HUES6 (cell line): Measurements from ENCODE around the gene EPHA1.

Experiments used
- H3K27ac ChIP-seq: 2 replicates; pipeline ENCODE4 v1.7.0; 2013; ENCODE audit warnings: low read depth, mild to moderate bottlenecking, low read length, inconsistent platforms
- H3K27me3 ChIP-seq: 2 replicates; pipeline ENCODE4 v1.6.1; 2013; ENCODE audit warnings: low read length; ENCODE audit not compliant: control insufficient read depth, insufficient read depth
- H3K36me3 ChIP-seq: 2 replicates; pipeline ENCODE4 v1.6.1; 2013; ENCODE audit warnings: low read length; ENCODE audit not compliant: control insufficient read depth, insufficient read depth
- H3K4me1 ChIP-seq: 2 replicates; pipeline ENCODE4 v1.6.1; 2013; ENCODE audit warnings: low read length; ENCODE audit not compliant: control insufficient read depth, insufficient read depth
- H3K4me3 ChIP-seq: 2 replicates; pipeline ENCODE4 v1.5.1; 2013; ENCODE audit warnings: low read depth, low read length
- H3K9ac ChIP-seq: one replicate; pipeline ENCODE4 v1.6.1; 2013; ENCODE audit warnings: mild to moderate bottlenecking, low read length
- H3K9me3 ChIP-seq: 2 replicates; pipeline ENCODE4 v1.6.1; 2013; ENCODE audit warnings: low read depth, low read length; ENCODE audit not compliant: control insufficient read depth, insufficient read depth

Gene EPHA1

DNA sequence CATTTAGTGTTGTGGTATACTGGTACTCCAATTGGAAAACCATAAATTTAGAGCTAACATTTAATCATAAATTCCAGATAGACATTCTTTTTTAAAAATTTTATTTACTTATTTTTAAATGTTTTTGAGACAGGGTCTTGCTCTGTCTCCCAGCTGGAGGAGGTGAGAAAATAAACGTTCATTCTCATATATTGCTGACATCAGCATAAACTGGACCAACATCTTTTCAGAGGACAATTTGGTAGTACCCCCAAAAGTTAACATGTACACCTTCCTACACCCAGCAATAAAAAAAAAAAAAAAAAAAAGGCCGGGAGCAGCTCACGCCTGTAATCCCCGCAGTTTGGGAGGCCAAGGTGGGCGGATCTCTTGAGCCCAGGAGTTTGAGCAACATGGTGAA lies 39.8 kb upstream of the EPHA1 start:
- Histone ChIP-seq H3K4me1 (peaks cover 8% of the 10 kb centered on the region), H3K9me3 (no peaks in the 10 kb centered on the region), H3K9ac (no peak overlapping the region), H3K27ac (no peak overlapping the region), H3K27me3 (no peaks in the 10 kb centered on the region), H3K36me3 (no peaks in the 10 kb centered on the region), H3K4me3 (no peak overlapping the region)

DNA sequence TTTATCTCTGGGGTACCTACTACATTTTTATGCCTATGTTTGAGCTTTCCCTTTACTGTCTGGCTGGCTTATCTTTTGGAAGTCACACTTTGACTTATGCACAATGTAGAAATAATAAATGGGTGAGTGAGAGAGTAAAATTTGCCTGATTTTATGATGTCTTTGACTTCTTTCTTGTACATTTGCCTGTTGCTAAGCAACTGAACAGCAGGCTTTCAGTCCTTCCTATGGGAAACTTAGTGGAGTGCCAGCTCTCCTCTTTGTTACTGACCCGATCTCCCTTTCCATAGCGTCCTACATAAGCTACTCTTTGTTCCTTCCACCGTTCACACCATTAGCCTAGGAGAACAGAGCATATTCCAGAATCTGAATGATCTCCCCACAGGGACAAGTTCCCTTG lies 38.8 kb upstream of the EPHA1 start:
- H3K27ac ChIP-seq, result no peak overlapping the region
- H3K27me3 ChIP-seq, result no peaks in the 10 kb centered on the region
- no peak overlapping the region for H3K4me3 ChIP-seq
- peaks cover 8% of the 10 kb centered on the region for H3K4me1 ChIP-seq
- H3K9ac ChIP-seq, result no peak overlapping the region
- no peaks in the 10 kb centered on the region for H3K9me3 ChIP-seq
- no peaks in the 10 kb centered on the region for H3K36me3 ChIP-seq

DNA sequence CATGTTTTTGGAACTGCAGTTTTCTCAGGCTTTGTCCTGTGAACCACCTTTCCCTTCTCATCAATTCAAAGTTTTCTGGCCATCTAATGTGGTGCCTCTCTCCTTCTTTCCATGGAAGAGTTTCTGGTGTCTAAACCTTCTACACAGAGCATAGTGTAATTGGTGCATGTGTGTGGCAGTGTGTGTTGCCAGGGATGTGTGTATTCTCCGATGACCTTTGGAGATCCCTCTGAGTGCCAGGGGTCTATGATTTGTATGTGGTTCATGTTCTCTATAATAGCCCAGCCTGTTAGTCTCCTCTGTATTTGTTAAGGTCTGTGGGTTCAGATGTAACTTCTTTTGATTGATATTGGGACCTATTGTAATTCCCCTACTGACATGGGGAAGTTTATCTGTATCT lies 36.1 kb upstream of the EPHA1 start:
- Histone ChIP-seq H3K4me1 (peaks cover 8% of the 10 kb centered on the region), H3K9ac (no peak overlapping the region), H3K9me3 (no peaks in the 10 kb centered on the region), H3K27ac (no peak overlapping the region), H3K4me3 (no peak overlapping the region), H3K36me3 (no peaks in the 10 kb centered on the region), H3K27me3 (no peaks in the 10 kb centered on the region)

DNA sequence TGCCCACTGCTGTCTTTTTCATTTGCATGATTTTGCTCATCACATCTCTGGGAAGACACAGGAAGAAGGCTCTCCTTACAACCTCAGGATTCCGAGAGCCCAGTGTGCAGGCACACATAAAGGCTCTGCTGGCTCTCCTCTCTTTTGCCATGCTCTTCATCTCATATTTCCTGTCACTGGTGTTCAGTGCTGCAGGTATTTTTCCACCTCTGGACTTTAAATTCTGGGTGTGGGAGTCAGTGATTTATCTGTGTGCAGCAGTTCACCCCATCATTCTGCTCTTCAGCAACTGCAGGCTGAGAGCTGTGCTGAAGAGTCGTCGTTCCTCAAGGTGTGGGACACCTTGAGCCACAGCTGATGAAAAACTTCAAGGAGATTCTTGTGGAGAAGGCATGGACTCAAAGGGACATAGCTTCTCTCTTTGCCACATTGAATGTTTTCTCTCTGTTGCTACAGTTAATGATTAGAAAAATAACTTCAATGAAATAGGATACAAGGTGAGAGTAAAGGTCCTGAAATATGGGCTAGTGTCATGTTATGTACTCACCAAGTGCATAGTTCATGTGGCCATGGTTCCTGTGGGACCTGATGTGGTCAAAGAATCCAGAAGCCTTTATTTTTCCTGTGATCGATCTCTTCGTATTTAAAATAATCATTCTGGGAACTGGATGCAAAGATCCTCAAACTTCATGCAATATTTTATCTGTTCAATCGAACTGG lies 35.6 kb upstream of the EPHA1 start:
- H3K27me3 ChIP-seq, result no peaks in the 10 kb centered on the region
- no peak overlapping the region for H3K27ac ChIP-seq
- H3K9me3 ChIP-seq, result no peaks in the 10 kb centered on the region
- H3K4me3 ChIP-seq, result no peak overlapping the region
- no peak overlapping the region for H3K9ac ChIP-seq
- H3K4me1 ChIP-seq, result peaks cover 8% of the 10 kb centered on the region
- H3K36me3 ChIP-seq, result no peaks in the 10 kb centered on the region

DNA sequence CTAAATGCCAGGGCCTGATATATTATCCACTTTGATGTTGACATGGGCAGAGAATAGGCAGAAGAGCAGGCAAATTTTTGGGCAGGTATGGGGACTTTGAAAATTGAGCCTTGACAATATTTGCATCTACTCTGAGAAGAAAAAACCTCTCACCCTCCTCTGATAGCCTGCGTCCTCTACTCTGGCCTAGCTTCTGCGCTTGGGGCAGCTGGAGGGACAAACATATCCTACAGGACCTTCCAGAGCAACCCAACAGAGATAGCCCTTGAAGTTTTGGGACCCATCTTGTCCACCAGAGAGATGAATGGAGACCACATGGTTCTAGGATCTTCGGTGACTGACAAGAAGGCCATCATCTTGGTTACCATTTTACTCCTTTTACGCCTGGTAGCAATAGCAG lies 34.5 kb upstream of the EPHA1 start, which contains the start of gene TAS2R60:
TSS of gene TAS2R60 (plus strand) at position 301 of the 400 bp plus-strand sequence. CDS start at position 301, 0 bp downstream.
- Histone ChIP-seq H3K36me3 (no peaks in the 10 kb centered on the region), H3K4me1 (peaks cover 8% of the 10 kb centered on the region), H3K4me3 (no peak within 1 kb of the TSS), H3K27ac (no peak within 1 kb of the TSS), H3K9ac (no peak within 1 kb of the TSS), H3K27me3 (no peaks in the 10 kb centered on the region), H3K9me3 (no peaks in the 10 kb centered on the region)

DNA sequence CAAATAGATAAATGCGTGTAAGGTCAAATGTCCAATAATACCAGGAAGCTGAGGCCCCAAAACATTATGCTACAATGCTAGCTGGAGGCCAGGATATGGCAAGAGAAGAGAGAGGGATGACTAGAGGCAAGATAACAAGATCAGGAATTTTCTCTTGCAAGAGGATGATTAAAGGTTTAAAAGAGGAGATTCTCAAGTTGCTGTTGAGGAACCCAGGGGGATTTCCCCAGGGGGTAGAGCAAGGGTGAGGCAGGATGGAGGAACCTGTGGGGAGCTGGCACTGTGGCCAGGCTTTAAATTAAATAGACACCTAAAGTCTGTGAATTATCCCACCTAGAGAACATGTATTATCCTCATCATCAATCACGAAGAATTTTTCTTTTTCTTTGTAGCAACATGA lies 31.2 kb upstream of the EPHA1 start:
- Histone ChIP-seq H3K36me3 (no peaks in the 10 kb centered on the region), H3K27ac (no peak overlapping the region), H3K4me3 (no peak overlapping the region), H3K9me3 (no peaks in the 10 kb centered on the region), H3K4me1 (peaks cover 16% of the 10 kb centered on the region), H3K9ac (no peak overlapping the region), H3K27me3 (no peaks in the 10 kb centered on the region)

DNA sequence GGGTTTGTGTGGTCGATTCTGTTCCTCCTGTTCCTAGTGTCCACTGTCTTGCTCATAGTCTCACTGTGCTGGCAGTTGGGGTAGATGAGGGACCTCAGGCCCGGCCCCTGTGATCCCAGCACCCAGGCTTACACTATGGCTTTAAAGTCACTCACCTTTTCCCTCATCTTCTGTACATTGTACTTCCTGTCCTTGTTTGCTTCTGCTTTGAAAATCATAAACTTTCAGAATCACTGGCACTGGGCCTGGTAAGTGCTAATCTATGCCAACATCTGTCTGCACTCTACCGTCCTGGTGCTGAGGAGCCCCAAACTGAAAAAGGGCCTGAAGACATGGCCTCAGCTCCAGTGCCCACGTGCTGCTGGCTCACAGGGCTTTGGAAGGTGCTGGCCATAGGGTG lies 28.9 kb upstream of the EPHA1 start:
- Histone ChIP-seq H3K36me3 (no peaks in the 10 kb centered on the region), H3K4me3 (no peak overlapping the region), H3K27ac (no peak overlapping the region), H3K9me3 (no peaks in the 10 kb centered on the region), H3K27me3 (no peaks in the 10 kb centered on the region), H3K9ac (no peak overlapping the region), H3K4me1 (peaks cover 15% of the 10 kb centered on the region)

DNA sequence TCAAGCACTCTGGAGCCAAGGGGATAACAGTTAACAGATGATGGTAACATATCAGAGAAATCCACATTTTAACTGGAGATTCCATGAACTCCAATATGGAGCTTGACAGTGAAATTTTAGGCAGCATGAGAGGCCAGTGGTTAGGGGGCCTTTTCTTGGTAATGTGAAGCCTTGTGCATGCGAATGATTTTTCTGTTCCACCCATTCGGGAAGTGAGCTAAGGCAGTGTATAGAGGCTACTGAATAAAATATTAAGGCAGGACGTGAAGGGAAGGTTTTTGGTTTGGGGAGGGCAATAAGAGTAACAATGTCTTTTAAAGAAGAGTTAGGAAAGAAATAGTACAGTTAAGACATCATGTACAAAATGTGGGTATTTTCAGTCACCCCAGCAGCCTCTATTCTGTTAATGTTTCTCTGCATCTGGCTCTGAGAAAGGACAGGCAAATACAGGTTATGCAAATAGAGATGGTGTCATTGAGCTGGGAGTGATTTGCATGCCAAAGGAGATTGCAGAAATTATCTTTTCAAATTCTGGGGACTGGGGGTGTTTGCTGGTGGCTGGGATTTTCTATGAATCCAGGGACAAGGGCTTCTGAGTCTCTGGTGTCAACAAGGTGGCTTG lies 27.8 kb upstream of the EPHA1 start:
- Histone ChIP-seq H3K4me1 (peaks cover 15% of the 10 kb centered on the region), H3K36me3 (no peaks in the 10 kb centered on the region), H3K27me3 (no peaks in the 10 kb centered on the region), H3K9ac (no peak overlapping the region), H3K27ac (no peak overlapping the region), H3K9me3 (no peaks in the 10 kb centered on the region), H3K4me3 (no peak overlapping the region)

DNA sequence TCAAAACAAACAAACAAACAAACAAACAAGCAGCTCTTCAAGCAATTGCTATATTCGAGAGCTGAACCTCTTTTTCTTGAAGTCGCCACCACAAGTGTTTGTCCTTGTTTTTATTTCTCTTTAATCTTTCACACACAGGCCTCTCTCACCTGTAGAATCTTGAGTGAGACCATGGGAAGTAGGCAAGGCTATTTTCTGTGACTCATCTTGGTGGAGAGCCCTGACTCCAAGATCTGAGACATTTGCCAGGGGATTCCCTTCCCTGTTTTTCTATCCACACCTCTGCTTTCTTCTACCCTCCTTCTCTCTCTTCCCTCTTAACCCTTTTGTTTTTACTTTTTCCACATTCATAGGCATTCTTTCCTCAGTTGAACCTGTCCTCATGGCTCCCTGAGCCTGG lies 26.6 kb upstream of the EPHA1 start:
- Histone ChIP-seq H3K27ac (no peak overlapping the region), H3K4me3 (no peak overlapping the region), H3K27me3 (no peaks in the 10 kb centered on the region), H3K9me3 (no peaks in the 10 kb centered on the region), H3K9ac (no peak overlapping the region), H3K36me3 (no peaks in the 10 kb centered on the region), H3K4me1 (peaks cover 15% of the 10 kb centered on the region)

DNA sequence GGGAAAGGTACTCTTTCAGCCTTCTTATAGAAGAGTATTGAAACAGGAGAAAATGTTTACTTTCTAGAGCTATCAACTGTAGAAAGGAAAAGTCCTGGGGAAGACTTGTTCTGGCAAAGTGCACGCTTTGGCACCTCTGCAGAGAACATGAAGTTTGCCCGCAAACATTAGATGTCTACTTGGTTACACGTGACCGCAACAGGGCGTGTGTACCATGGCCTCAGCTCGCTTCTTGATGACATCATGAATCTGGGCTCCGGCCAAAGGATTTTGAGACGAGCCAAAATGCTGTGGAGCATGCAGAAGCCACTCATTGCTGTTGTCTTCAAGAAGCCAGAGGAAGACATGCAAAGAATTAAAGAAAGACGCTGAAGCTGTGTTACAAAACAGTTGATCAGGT lies 26.0 kb upstream of the EPHA1 start:
- H3K27ac ChIP-seq, result no peak overlapping the region
- H3K27me3 ChIP-seq, result no peaks in the 10 kb centered on the region
- no peak overlapping the region for H3K9ac ChIP-seq
- H3K36me3 ChIP-seq, result no peaks in the 10 kb centered on the region
- no peaks in the 10 kb centered on the region for H3K9me3 ChIP-seq
- H3K4me3 ChIP-seq, result no peak overlapping the region
- peaks cover 15% of the 10 kb centered on the region for H3K4me1 ChIP-seq

DNA sequence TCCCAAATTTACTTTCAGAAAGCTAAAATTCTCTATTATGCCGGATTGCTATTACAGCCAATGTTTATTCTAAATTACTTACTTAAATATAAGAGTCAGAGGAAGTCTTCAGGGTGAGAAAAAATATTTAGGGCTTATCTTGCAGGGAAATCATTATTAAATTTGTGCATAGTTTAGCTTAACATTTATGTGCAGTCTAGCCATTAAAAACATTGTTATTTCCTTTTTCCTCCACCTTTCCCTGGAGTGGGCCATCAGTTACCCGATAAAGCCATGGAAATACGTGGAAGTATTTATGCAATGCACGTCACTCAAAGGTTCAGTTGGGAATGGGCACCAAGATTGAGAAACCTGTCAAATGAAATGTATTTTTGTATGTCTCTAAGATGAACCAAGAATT lies 25.1 kb upstream of the EPHA1 start:
- Histone ChIP-seq H3K9me3 (no peaks in the 10 kb centered on the region), H3K27me3 (no peaks in the 10 kb centered on the region), H3K4me3 (no peak overlapping the region), H3K9ac (no peak overlapping the region), H3K27ac (no peak overlapping the region), H3K36me3 (no peaks in the 10 kb centered on the region), H3K4me1 (peaks cover 15% of the 10 kb centered on the region)
